GM12878 (cell line): Measurements from ENCODE around the gene ARHGAP26. TPM values are rescaled to one million over a fixed set of nuclear protein-coding genes. Genes with fewer than 3 reads are reported as not detected.

ENCODE experiments used
- ATAC-seq: fragments of 200-7000 bp; cut with Tn5 transposase; 3 replicates; pipeline ENCODE4 v1.9.1; 2020; ENCODE audit warnings: mild to moderate bottlenecking, moderate library complexity
- BruUV-seq: library from RNA; stranded (reverse); fragments of 400-500 nt; replicated peaks from 2 replicates; lab custom pipeline; 2021; lab: Mats Ljungman, UMichigan
- CTCF ChIA-PET: fragments of 300-600 bp; sonication (Branson Sonifier 250); formaldehyde crosslinking; extraction: SDS; loops from one replicate; lab custom pipeline; 2021; ENCODE audit warnings: inconsistent platforms; lab: Yijun Ruan, JAX
- POLR2A ChIA-PET: fragments of 350-600 bp; formaldehyde crosslinking; extraction: SDS; loops from one replicate; lab custom pipeline; 2021; ENCODE audit warnings: inconsistent platforms; lab: Charles Lee
- RAD21 ChIA-PET: fragments of 300-600 bp; sonication (Branson Sonifier 250); formaldehyde crosslinking; loops from one replicate; lab custom pipeline; 2023; ENCODE audit warnings: antibody characterized with exemption; ENCODE audit not compliant: unreplicated experiment; lab: Charles Lee
- SMC1A ChIA-PET: fragments of 300-600 bp; sonication (Branson Sonifier 250); formaldehyde crosslinking; loops from one replicate; lab custom pipeline; 2023; ENCODE audit not compliant: unreplicated experiment, uncharacterized antibody; lab: Charles Lee
- DNase-seq: peaks from one replicate; pipeline ENCODE4 v3.0.0-alpha.2; 2011; ENCODE audit warnings: low read depth, low spot score
- FAIRE-seq: peaks from 3 replicates; lab custom pipeline; 2011; peaks lifted over from hg19 to GRCh38; lab: Jason Lieb, UNC
- H2AFZ ChIP-seq: 2 replicates; pipeline ENCODE4 v1.6.0; 2011; ENCODE audit warnings: low read depth, low read length, control low read depth; ENCODE audit not compliant: control insufficient read depth
- H3K27ac ChIP-seq: 2 replicates; pipeline ENCODE4 v1.5.1; 2011; ENCODE audit warnings: control low read depth; ENCODE audit not compliant: control insufficient read depth, insufficient read depth
- H3K27me3 ChIP-seq, 2 experiments: replicated peaks in 1 of 2; 2 replicates each; pipeline versions ENCODE4 v1.6.0 to v1.6.1; 2011; ENCODE audit warnings: low read length in 1 of 2; ENCODE audit not compliant: control insufficient read depth in 2 of 2, insufficient read depth in 2 of 2
- H3K36me3 ChIP-seq, 2 experiments: 2 replicates each; pipeline ENCODE4 v1.5.1; 2011; ENCODE audit warnings: low read length in 1 of 2; ENCODE audit not compliant: control insufficient read depth in 2 of 2, insufficient read depth in 2 of 2
- H3K4me1 ChIP-seq: 2 replicates; pipeline ENCODE4 v1.6.1; 2011; ENCODE audit warnings: mild to moderate bottlenecking, low read length, moderate library complexity, mixed read lengths; ENCODE audit not compliant: control insufficient read depth, insufficient read depth
- H3K4me2 ChIP-seq: 2 replicates; pipeline ENCODE4 v1.6.0; 2011; ENCODE audit warnings: control low read depth; ENCODE audit not compliant: control insufficient read depth, insufficient read depth
- H3K4me3 ChIP-seq: fragments of 200-600 bp; sonication (generic); 2 replicates; pipeline ENCODE4 v1.5.1; 2016
- H3K79me2 ChIP-seq: 2 replicates; pipeline ENCODE4 v1.6.0; 2011; ENCODE audit warnings: low read length; ENCODE audit not compliant: control insufficient read depth, insufficient read depth
- H3K9ac ChIP-seq: 2 replicates; pipeline ENCODE4 v1.8.0; 2011; ENCODE audit warnings: low read length, control low read depth, mixed read lengths; ENCODE audit not compliant: control insufficient read depth, insufficient read depth
- H3K9me3 ChIP-seq: replicated peaks from 3 replicates; pipeline ENCODE4 v1.5.1; 2011; ENCODE audit warnings: mild to moderate bottlenecking, low read length; ENCODE audit not compliant: control insufficient read depth, insufficient read depth
- H4K20me1 ChIP-seq: 2 replicates; pipeline ENCODE4 v1.6.0; 2011; ENCODE audit not compliant: control insufficient read depth, insufficient read depth
- ATF7 ChIP-seq: fragments of 450-650 bp; IDR thresholded peaks from 2 replicates; pipeline ENCODE4 v1.6.1; 2016; ENCODE audit warnings: low read depth, mild to moderate bottlenecking
- BRCA1 ChIP-seq: IDR thresholded peaks from 2 replicates; pipeline ENCODE4 v1.6.1; 2011; ENCODE audit warnings: low read depth, low read length, improper control_type of control experiment
- CBX3 ChIP-seq: fragments of 200-600 bp; sonication (generic); IDR thresholded peaks from 2 replicates; pipeline ENCODE4 v1.6.1; 2016; ENCODE audit warnings: low read depth, borderline replicate concordance
- CREB1 ChIP-seq: IDR thresholded peaks from 2 replicates; pipeline ENCODE4 v1.6.1; 2012; ENCODE audit warnings: low read depth, mild to moderate bottlenecking, inconsistent platforms
- CREM ChIP-seq: IDR thresholded peaks from 2 replicates; pipeline ENCODE4 v1.6.1; 2014; ENCODE audit warnings: antibody characterized with exemption, low read depth
- ETV6 ChIP-seq, 2 experiments: fragments of 450-650 bp in 1 of 2; IDR thresholded peaks in 1 of 2; conservative IDR thresholded peaks in 1 of 2; 2 replicates each; pipeline ENCODE4 v1.6.1; 2014; ENCODE audit warnings: antibody characterized with exemption in 1 of 2, borderline replicate concordance in 1 of 2, low read depth in 1 of 2, mild to moderate bottlenecking in 1 of 2, moderate library complexity in 1 of 2
- HDAC6 ChIP-seq: fragments of 200-600 bp; sonication (generic); IDR thresholded peaks from one replicate; pipeline ENCODE4 v1.8.0; 2017; ENCODE audit warnings: antibody characterized with exemption; ENCODE audit not compliant: unreplicated experiment
- IKZF1 ChIP-seq: fragments of 450-650 bp; conservative IDR thresholded peaks from 2 replicates; pipeline ENCODE4 v1.6.1; 2017; ENCODE audit warnings: antibody characterized with exemption, mild to moderate bottlenecking
- JUNB ChIP-seq: IDR thresholded peaks from 2 replicates; pipeline ENCODE4 v1.6.1; 2016; ENCODE audit warnings: antibody characterized with exemption, mild to moderate bottlenecking
- MTA2 ChIP-seq: fragments of 450-650 bp; IDR thresholded peaks from 2 replicates; pipeline ENCODE4 v1.6.1; 2016; ENCODE audit warnings: low read depth, mild to moderate bottlenecking, moderate library complexity
- NBN ChIP-seq: fragments of 450-650 bp; IDR thresholded peaks from 2 replicates; pipeline ENCODE4 v1.6.1; 2016
- NR2F1 ChIP-seq: fragments of 450-650 bp; conservative IDR thresholded peaks from 2 replicates; pipeline ENCODE4 v1.6.1; 2017; ENCODE audit warnings: mild to moderate bottlenecking
- PML ChIP-seq: IDR thresholded peaks from 2 replicates; pipeline ENCODE4 v1.6.1; 2012; ENCODE audit warnings: low read length, inconsistent platforms
- POLR2AphosphoS5 ChIP-seq: IDR thresholded peaks from 2 replicates; pipeline ENCODE4 v1.6.1; 2011; ENCODE audit warnings: mild to moderate bottlenecking, low read length, inconsistent platforms
- RAD21 ChIP-seq: IDR thresholded peaks from 2 replicates; pipeline ENCODE4 v1.6.1; 2011; ENCODE audit warnings: mild to moderate bottlenecking, low read depth, low read length, moderate library complexity; ENCODE audit not compliant: insufficient read depth
- RUNX3 ChIP-seq: IDR thresholded peaks from 2 replicates; pipeline ENCODE4 v1.6.1; 2012; ENCODE audit warnings: low read length, inconsistent platforms
- ZNF24 ChIP-seq: fragments of 450-650 bp; IDR thresholded peaks from 2 replicates; pipeline ENCODE4 v1.6.1; 2017; ENCODE audit warnings: antibody characterized with exemption, mild to moderate bottlenecking
- ZNF384 ChIP-seq: IDR thresholded peaks from 2 replicates; pipeline ENCODE4 v1.6.1; 2012; ENCODE audit warnings: low read depth, mild to moderate bottlenecking, low read length, improper control_type of control experiment, borderline replicate concordance
- ZNF622 ChIP-seq: fragments of 450-650 bp; IDR thresholded peaks from 2 replicates; pipeline ENCODE4 v1.6.1; 2017; ENCODE audit warnings: mild to moderate bottlenecking, inconsistent platforms
- WGBS: methylation state at CpG from one replicate; pipeline ENCODE4 v1.1.6; 2016; ENCODE audit warnings: low lambda C conversion rate; ENCODE audit not compliant: insufficient replicate concordance, insufficient coverage; ENCODE audit errors: missing lambda C conversion rate; 5-methylcytosine and 5-hydroxymethylcytosine counted together
- in situ Hi-C: fragments of 300-500 bp; cut with MboI; formaldehyde crosslinking; loops from 9 replicates; pipeline ENCODE4 v1.14.3; 2018; ENCODE audit warnings: mixed read lengths
- intact Hi-C: fragments of 100-400 bp; cut with micrococcal nuclease; formaldehyde crosslinking; loops from one replicate; pipeline ENCODE4 v1.14.2; 2022; ENCODE audit not compliant: unreplicated experiment
- polyA plus RNA-seq, 11 experiments: library from polyadenylated mRNA; depleted of rRNA in 4 of 11; unstranded in 6 of 11; stranded (reverse) in 5 of 11; fragments of >200 nt; fragmentation: Nextera tagmentation in 4 of 11; fragmentation: Illumina TruSeq in 1 of 11; extraction: Ambion mirVana in 4 of 11; extraction: Trizol in 1 of 11; gene quantifications; 1 replicate in 1 of 11; 2 replicates in 10 of 11; pipeline versions ENCODE4 v1.2.1 to v1.2.3, GENCODE V29; 2011 to 2016; ENCODE audit warnings: inconsistent platforms in 2 of 11, missing spikeins in 2 of 11, low read depth in 1 of 11
- total RNA-seq, 4 experiments: library from RNA; depleted of rRNA in 3 of 4; stranded (reverse); fragments of >200 nt in 3 of 4; fragmentation: Illumina TruSeq in 1 of 4; extraction: Trizol in 1 of 4; gene quantifications; 2 replicates each; pipeline versions ENCODE4 v1.2.1 to v1.2.3, GENCODE V29; 2013 to 2021
- TF ChIP-seq, protein P1 (sequence below): fragments of 450-650 bp; IDR thresholded peaks from 2 replicates; pipeline ENCODE4 v1.6.1; 2017; ENCODE audit warnings: mild to moderate bottlenecking, moderate library complexity
- TF ChIP-seq, protein P2 (sequence below), 3 experiments: IDR thresholded peaks in 2 of 3; conservative IDR thresholded peaks in 1 of 3; 2 replicates each; pipeline ENCODE4 v1.5.1; 2011; ENCODE audit warnings: low read depth in 3 of 3, low read length in 3 of 3, mild to moderate bottlenecking in 3 of 3, control low read depth in 2 of 3, moderate library complexity in 2 of 3, inconsistent platforms in 1 of 3, mixed read lengths in 1 of 3; ENCODE audit not compliant: control insufficient read depth in 2 of 3, insufficient read depth in 1 of 3; ENCODE audit errors: extremely low read depth in 1 of 3

Gene ARHGAP26
- total and polyA plus RNA-seq, 10 of the 15 experiments (the other 5 are each of a cell fraction or from before 2014, with no cell fraction given): 9.4 to 41.5 (median 19.3) TPM

DNA sequence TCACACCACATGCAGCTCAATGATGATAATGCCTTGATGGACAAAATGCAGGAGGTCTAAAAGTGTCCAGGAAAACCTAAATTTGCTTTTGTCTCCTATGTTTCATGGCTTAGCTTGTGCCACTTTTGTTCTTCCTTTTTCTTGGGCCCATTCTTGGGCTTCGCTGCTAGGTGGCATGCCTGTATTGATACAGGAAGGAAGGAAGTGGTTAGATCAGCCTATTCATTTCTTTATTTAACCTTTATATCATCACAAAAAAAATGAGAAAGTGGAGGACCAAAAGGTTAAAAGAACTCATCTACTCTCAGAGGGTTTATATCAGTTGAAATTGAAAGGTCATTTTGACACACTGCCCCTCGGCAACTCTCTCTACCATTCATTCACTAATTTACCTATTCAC is 260.2 kb downstream of the ARHGAP26 start:
- ChIA-PET CTCF (interaction anchor here (0.6 to 2.2 kb wide), 11 partner anchors 8 to 199 kb away, joined by 3 to 9 read pairs (median 3); no protein-coding TSS in a partner anchor), RAD21 (interaction anchor here (0.7 to 17.7 kb wide), 15 partner anchors 9 to 370 kb away, joined by 3 to 337 read pairs (median 5); no protein-coding TSS in a partner anchor), SMC1A (interaction anchor here (1.0 to 24.2 kb wide), 17 partner anchors 10 to 380 kb away, joined by 3 to 441 read pairs (median 5); no protein-coding TSS in a partner anchor), POLR2A (interaction anchor here (1.0 to 2.4 kb wide), 7 partner anchors 9 to 199 kb away, joined by 3 to 7 read pairs (median 3); no protein-coding TSS in a partner anchor)
- H3K27me3 ChIP-seq: no peaks in the 10 kb centered on the region
- peaks cover 11% of the 10 kb centered on the region for H3K4me1 ChIP-seq
- H3K36me3 ChIP-seq: no peaks in the 10 kb centered on the region
- no peaks in the 10 kb centered on the region for H4K20me1 ChIP-seq
- H3K79me2 ChIP-seq: peaks cover 18% of the 10 kb centered on the region
- H3K9ac ChIP-seq: no peak overlapping the region
- ATAC-seq (peak; percentile 13), FAIRE-seq (no peak), DNase-seq (no peak)
- no peak overlapping the region for H3K27ac ChIP-seq
- H3K9me3 ChIP-seq: no peaks in the 10 kb centered on the region
- BruUV-seq: no TSS peak
- intact Hi-C loops (no loop called here), in situ Hi-C loops (no loop called here)
- no peak overlapping the region for H2AFZ ChIP-seq
- H3K4me2 ChIP-seq: no peak overlapping the region
- 2% methylated on average over 2 of the region's 2 CpGs for WGBS
- no peak overlapping the region for H3K4me3 ChIP-seq
- TF ChIP-seq RAD21: peak; percentile 40
- no peak for TF ChIP-seq ZNF622
- TF ChIP-seq ZNF384: no peak
- TF ChIP-seq CREB1: no peak
- TF ChIP-seq JUNB: 0 out of 2 replicates have a peak, but pooled peaks have one; percentile 10
- no peak for TF ChIP-seq ATF7
- no peak for TF ChIP-seq BRCA1
- no peak for TF ChIP-seq CREM
- TF ChIP-seq ZNF24: peak; percentile 43; the same call in 1 of the 2 replicates
- no peak for TF ChIP-seq CBX3
- TF ChIP-seq IKZF1: peak; percentile 19; the same call in 1 of the 2 replicates
- no peak for TF ChIP-seq HDAC6
- peak; percentile 65; the same call in 1 of the 2 replicates for TF ChIP-seq RUNX3
- peak in 1 of 2 experiments; percentile 93; a peak in 2 of 4 replicates for TF ChIP-seq ETV6 (conservative IDR thresholded peaks at IDR 0.05 in 1 of 2, IDR thresholded peaks at IDR 0.05 in 1 of 2; ENCODE audit: borderline replicate concordance in 1 of 2, low read depth in 1 of 2)
- TF ChIP-seq, protein P1, sequence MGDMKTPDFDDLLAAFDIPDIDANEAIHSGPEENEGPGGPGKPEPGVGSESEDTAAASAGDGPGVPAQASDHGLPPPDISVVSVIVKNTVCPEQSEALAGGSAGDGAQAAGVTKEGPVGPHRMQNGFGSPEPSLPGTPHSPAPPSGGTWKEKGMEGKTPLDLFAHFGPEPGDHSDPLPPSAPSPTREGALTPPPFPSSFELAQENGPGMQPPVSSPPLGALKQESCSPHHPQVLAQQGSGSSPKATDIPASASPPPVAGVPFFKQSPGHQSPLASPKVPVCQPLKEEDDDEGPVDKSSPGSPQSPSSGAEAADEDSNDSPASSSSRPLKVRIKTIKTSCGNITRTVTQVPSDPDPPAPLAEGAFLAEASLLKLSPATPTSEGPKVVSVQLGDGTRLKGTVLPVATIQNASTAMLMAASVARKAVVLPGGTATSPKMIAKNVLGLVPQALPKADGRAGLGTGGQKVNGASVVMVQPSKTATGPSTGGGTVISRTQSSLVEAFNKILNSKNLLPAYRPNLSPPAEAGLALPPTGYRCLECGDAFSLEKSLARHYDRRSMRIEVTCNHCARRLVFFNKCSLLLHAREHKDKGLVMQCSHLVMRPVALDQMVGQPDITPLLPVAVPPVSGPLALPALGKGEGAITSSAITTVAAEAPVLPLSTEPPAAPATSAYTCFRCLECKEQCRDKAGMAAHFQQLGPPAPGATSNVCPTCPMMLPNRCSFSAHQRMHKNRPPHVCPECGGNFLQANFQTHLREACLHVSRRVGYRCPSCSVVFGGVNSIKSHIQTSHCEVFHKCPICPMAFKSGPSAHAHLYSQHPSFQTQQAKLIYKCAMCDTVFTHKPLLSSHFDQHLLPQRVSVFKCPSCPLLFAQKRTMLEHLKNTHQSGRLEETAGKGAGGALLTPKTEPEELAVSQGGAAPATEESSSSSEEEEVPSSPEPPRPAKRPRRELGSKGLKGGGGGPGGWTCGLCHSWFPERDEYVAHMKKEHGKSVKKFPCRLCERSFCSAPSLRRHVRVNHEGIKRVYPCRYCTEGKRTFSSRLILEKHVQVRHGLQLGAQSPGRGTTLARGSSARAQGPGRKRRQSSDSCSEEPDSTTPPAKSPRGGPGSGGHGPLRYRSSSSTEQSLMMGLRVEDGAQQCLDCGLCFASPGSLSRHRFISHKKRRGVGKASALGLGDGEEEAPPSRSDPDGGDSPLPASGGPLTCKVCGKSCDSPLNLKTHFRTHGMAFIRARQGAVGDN: peak; percentile 52; the same call in 1 of the 2 replicates
- TF ChIP-seq NBN: no peak
- TF ChIP-seq POLR2AphosphoS5: no peak
- TF ChIP-seq PML: no peak
- peak; percentile 65 for TF ChIP-seq NR2F1
- TF ChIP-seq MTA2: 0 out of 2 replicates have a peak, but pooled peaks have one; percentile 21
- TF ChIP-seq, protein P2, sequence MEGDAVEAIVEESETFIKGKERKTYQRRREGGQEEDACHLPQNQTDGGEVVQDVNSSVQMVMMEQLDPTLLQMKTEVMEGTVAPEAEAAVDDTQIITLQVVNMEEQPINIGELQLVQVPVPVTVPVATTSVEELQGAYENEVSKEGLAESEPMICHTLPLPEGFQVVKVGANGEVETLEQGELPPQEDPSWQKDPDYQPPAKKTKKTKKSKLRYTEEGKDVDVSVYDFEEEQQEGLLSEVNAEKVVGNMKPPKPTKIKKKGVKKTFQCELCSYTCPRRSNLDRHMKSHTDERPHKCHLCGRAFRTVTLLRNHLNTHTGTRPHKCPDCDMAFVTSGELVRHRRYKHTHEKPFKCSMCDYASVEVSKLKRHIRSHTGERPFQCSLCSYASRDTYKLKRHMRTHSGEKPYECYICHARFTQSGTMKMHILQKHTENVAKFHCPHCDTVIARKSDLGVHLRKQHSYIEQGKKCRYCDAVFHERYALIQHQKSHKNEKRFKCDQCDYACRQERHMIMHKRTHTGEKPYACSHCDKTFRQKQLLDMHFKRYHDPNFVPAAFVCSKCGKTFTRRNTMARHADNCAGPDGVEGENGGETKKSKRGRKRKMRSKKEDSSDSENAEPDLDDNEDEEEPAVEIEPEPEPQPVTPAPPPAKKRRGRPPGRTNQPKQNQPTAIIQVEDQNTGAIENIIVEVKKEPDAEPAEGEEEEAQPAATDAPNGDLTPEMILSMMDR (IDR thresholded peaks at IDR 0.05 in 2 of 3, conservative IDR thresholded peaks at IDR 0.05 in 1 of 3; ENCODE audit: control insufficient read depth in 2 of 3, extremely low read depth in 1 of 3, insufficient read depth in 1 of 3, low read depth in 3 of 3, low read length in 3 of 3): peak in 1 of 3 experiments; percentile 23; a peak in 1 of 6 replicates
